K562 (cell line): ENCODE measurements around the gene HMCN1. TPM values are rescaled to one million over a fixed set of nuclear protein-coding genes. Genes with fewer than 3 reads are reported as not detected.

ENCODE experiments used
- ATAC-seq: fragments of 200-7000 bp; cut with Tn5 transposase; 3 replicates; pipeline ENCODE4 v1.9.1; 2020; ENCODE audit warnings: moderate library complexity
- BruUV-seq: library from RNA; stranded (reverse); fragments of 400-500 nt; replicated peaks from 2 replicates; lab custom pipeline; 2021; lab: Mats Ljungman, UMichigan
- CTCF ChIA-PET: fragments of 300-600 bp; formaldehyde crosslinking; extraction: SDS; loops from one replicate; lab custom pipeline; 2021; ENCODE audit warnings: low intra/inter-chr PET ratio; lab: Yijun Ruan, JAX
- POLR2A ChIA-PET: fragments of 300-600, 350-650 bp; sonication (Branson Sonifier 250); formaldehyde crosslinking; extraction: SDS; loops from one replicate; lab custom pipeline; 2021; ENCODE audit warnings: antibody characterized with exemption, inconsistent platforms; lab: Yijun Ruan, JAX
- DNase-seq, 4 experiments: peaks; one replicate each; pipeline versions ENCODE4 v3.0.0 to v3.0.0-alpha.2; 2011 to 2018; ENCODE audit warnings: low spot score in 3 of 4, mixed read lengths in 3 of 4; ENCODE audit errors: extremely low read depth in 1 of 4
- FAIRE-seq: peaks from 2 replicates; lab custom pipeline; 2011; peaks lifted over from hg19 to GRCh38; lab: Jason Lieb, UNC
- H2AFZ ChIP-seq: 2 replicates; pipeline ENCODE4 v1.6.0; 2011; ENCODE audit warnings: low read depth, low read length, control low read depth, inconsistent platforms
- H3K27ac ChIP-seq: fragments of 200-600 bp; 3 replicates; pipeline ENCODE4 v1.8.0; 2011; ENCODE audit warnings: low read depth, mild to moderate bottlenecking, control low read depth, inconsistent platforms, low read length, moderate library complexity, mixed read lengths; ENCODE audit errors: extremely low read depth
- H3K27me3 ChIP-seq, 2 experiments: fragments of 300-600 bp in 1 of 2; 2 replicates in 1 of 2; 3 replicates in 1 of 2; pipeline versions ENCODE4 v1.6.0 to v1.8.0; 2011; ENCODE audit warnings: inconsistent platforms in 2 of 2, low read length in 2 of 2, mild to moderate bottlenecking in 1 of 2, mixed read lengths in 1 of 2, moderate library complexity in 1 of 2; ENCODE audit not compliant: control insufficient read depth in 2 of 2, insufficient read depth in 2 of 2
- H3K36me3 ChIP-seq: fragments of 300-600 bp; 3 replicates; pipeline ENCODE4 v1.8.0; 2011; ENCODE audit warnings: mild to moderate bottlenecking, low read length, inconsistent platforms; ENCODE audit not compliant: control insufficient read depth, insufficient read depth
- H3K4me1 ChIP-seq, 2 experiments: fragments of 200-600 bp in 1 of 2; replicated peaks in 1 of 2; 2 replicates in 1 of 2; 3 replicates in 1 of 2; pipeline versions ENCODE4 v1.5.1 to v1.8.0; 2011; ENCODE audit warnings: inconsistent platforms in 2 of 2, low read length in 2 of 2, mild to moderate bottlenecking in 1 of 2, mixed read lengths in 1 of 2, moderate library complexity in 1 of 2; ENCODE audit not compliant: control insufficient read depth in 2 of 2, insufficient read depth in 2 of 2
- H3K4me2 ChIP-seq: 2 replicates; pipeline ENCODE4 v1.6.1; 2011; ENCODE audit warnings: low read length, control low read depth, inconsistent platforms, mixed read lengths; ENCODE audit not compliant: insufficient read depth
- H3K4me3 ChIP-seq: fragments of 200-600 bp; sonication (generic), shearing (Covaris generic); 2 replicates; pipeline ENCODE4 v1.5.1; 2016; ENCODE audit warnings: control low read depth, inconsistent platforms
- H3K79me2 ChIP-seq: fragments of 200-600 bp; 3 replicates; pipeline ENCODE4 v1.8.0; 2011; ENCODE audit warnings: low read length, inconsistent platforms; ENCODE audit not compliant: control insufficient read depth, insufficient read depth
- H3K9ac ChIP-seq, 2 experiments: 2 replicates each; pipeline versions ENCODE4 v1.6.0 to v1.6.1; 2011; ENCODE audit warnings: low read depth in 2 of 2, low read length in 2 of 2, control low read depth in 1 of 2, inconsistent platforms in 1 of 2, mild to moderate bottlenecking in 1 of 2, mixed read lengths in 1 of 2; ENCODE audit not compliant: insufficient read depth in 1 of 2
- H3K9me1 ChIP-seq: one replicate; pipeline ENCODE4 v1.6.0; 2011; ENCODE audit warnings: inconsistent platforms, mild to moderate bottlenecking, low read length, moderate library complexity; ENCODE audit not compliant: control insufficient read depth, insufficient read depth
- H3K9me3 ChIP-seq: replicated peaks from 2 replicates; pipeline ENCODE4 v1.5.1; 2011; ENCODE audit warnings: low read depth, low read length, inconsistent platforms; ENCODE audit not compliant: control insufficient read depth, insufficient read depth
- H4K20me1 ChIP-seq: replicated peaks from 2 replicates; pipeline ENCODE4 v1.6.1; 2011; ENCODE audit warnings: low read length, inconsistent platforms, mixed read lengths; ENCODE audit not compliant: control insufficient read depth, insufficient read depth
- ETV5 ChIP-seq: sonication (generic); formaldehyde crosslinking; IDR thresholded peaks from 2 replicates; pipeline ENCODE4 v1.4.0; 2020; ENCODE audit warnings: low read depth, mild to moderate bottlenecking, missing genetic modification reagents
- KAT2B ChIP-seq: IDR thresholded peaks from one replicate; pipeline ENCODE4 v1.6.1; 2012; ENCODE audit warnings: low read depth, mild to moderate bottlenecking, control low read depth, inconsistent platforms, low read length, moderate library complexity
- MLLT1 ChIP-seq, 2 experiments: fragments of 450-650 bp; IDR thresholded peaks; 2 replicates each; pipeline ENCODE4 v1.6.1; 2016
- PTTG1 ChIP-seq: fragments of 450-650 bp; IDR thresholded peaks from 2 replicates; pipeline ENCODE4 v1.6.1; 2016; ENCODE audit warnings: low read depth, mild to moderate bottlenecking, missing genetic modification characterization, missing compliant biosample characterization
- RFX1 ChIP-seq: fragments of 450-650 bp; IDR thresholded peaks from 2 replicates; pipeline ENCODE4 v1.6.1; 2016; ENCODE audit warnings: mild to moderate bottlenecking, moderate library complexity
- U2AF1 ChIP-seq: fragments of 200-400 bp; formaldehyde crosslinking; optimal IDR thresholded peaks from 2 replicates; pipeline ENCODE3; 2017; ENCODE audit warnings: mild to moderate bottlenecking, low read depth, low read length, moderate library complexity
- XRCC5 ChIP-seq: fragments of 200-400 bp; formaldehyde crosslinking; IDR thresholded peaks from 2 replicates; pipeline ENCODE4 v1.6.1; 2017; ENCODE audit warnings: low read depth, mild to moderate bottlenecking, low read length
- ZNF311 ChIP-seq: fragments of 250-450 bp; sonication (Bioruptor Pico); IDR thresholded peaks from 2 replicates; pipeline ENCODE4 v1.4.0; 2020; ENCODE audit warnings: mild to moderate bottlenecking, moderate library complexity
- WGBS: fragments of 100-300 bp; shearing (Covaris generic); methylation state at CpG from one replicate; pipeline ENCODE4 v1.1.6; 2016; ENCODE audit warnings: low coverage, mixed read lengths; ENCODE audit not compliant: insufficient coverage; ENCODE audit errors: missing lambda C conversion rate; 5-methylcytosine and 5-hydroxymethylcytosine counted together
- in situ Hi-C: fragments of 300-500 bp; cut with MboI; formaldehyde crosslinking; loops from 4 replicates; pipeline ENCODE4 v1.15.0; 2018; ENCODE audit warnings: inconsistent platforms, mixed read lengths
- intact Hi-C: fragments of 100-400 bp; cut with micrococcal nuclease; formaldehyde crosslinking; loops from 2 replicates; pipeline ENCODE4 v1.14.2; 2022
- polyA plus RNA-seq, 8 experiments: library from polyadenylated mRNA; depleted of rRNA in 4 of 8; stranded (reverse) in 5 of 8; unstranded in 3 of 8; fragments of >200 nt; fragmentation: Nextera tagmentation in 2 of 8; fragmentation: Illumina TruSeq in 1 of 8; extraction: Ambion mirVana in 2 of 8; extraction: Trizol in 1 of 8; gene quantifications; 2 replicates each; pipeline versions ENCODE4 v1.2.1 to v1.2.3, GENCODE V29; 2011 to 2014; ENCODE audit warnings: inconsistent platforms in 1 of 8, missing spikeins in 1 of 8
- total RNA-seq, 7 experiments: library from RNA; depleted of rRNA in 6 of 7; stranded (reverse); fragments of >200 nt in 6 of 7; fragmentation: Illumina TruSeq in 2 of 7; extraction: Trizol in 2 of 7; gene quantifications; 2 replicates each; pipeline versions ENCODE4 v1.2.1 to v1.2.3, GENCODE V29; 2011 to 2021; ENCODE audit warnings: low replicate concordance in 1 of 7

HMCN1 gene
- total and polyA plus RNA-seq, 9 of the 15 experiments (the other 6 are each of a cell fraction or from before 2014, with no cell fraction given) = 0.07 to 0.36 (median 0.21) TPM

- no peak for TF ChIP-seq MLLT1 (IDR thresholded peaks at IDR 0.05)
- TF ChIP-seq KAT2B = no peak
These were observed 231.7 kb downstream of the HMCN1 start (continued) for GRCh38 chr1:185965870-185966269.

- BruUV-seq = no TSS peak
- POLR2A ChIA-PET = no interaction called here
- FAIRE-seq = no peak
- intact Hi-C loops = no loop called here
- ATAC-seq = no peak
- no peaks in the 10 kb centered on the region for H3K27me3 ChIP-seq
- no peaks in the 10 kb centered on the region for H3K9me1 ChIP-seq
- no peaks in the 10 kb centered on the region for H3K36me3 ChIP-seq
- no peaks in the 10 kb centered on the region for H4K20me1 ChIP-seq
- WGBS = 26% methylated on average over 2 of the region's 2 CpGs
- no peaks in the 10 kb centered on the region for H3K4me1 ChIP-seq
- no peak overlapping the region for H3K27ac ChIP-seq
- CTCF ChIA-PET = no interaction called here
- TF ChIP-seq RFX1 = 0 out of 2 replicates have a peak, but pooled peaks have one; percentile 6
- no peak for TF ChIP-seq PTTG1 (tag)
- no peak for TF ChIP-seq ETV5
- no peak for TF ChIP-seq XRCC5
- TF ChIP-seq U2AF1 = no peak
- no peak for TF ChIP-seq ZNF311 (CRISPR knock-in tag)
- TF ChIP-seq, all 486 proteins: peak for 1
- in situ Hi-C loops = no loop called here
- Histone ChIP-seq H3K9me3 (no peaks in the 10 kb centered on the region), H3K4me3 (no peak overlapping the region), H3K9ac (no peak overlapping the region), H3K4me2 (no peak overlapping the region), H3K79me2 (no peaks in the 10 kb centered on the region), H2AFZ (no peak overlapping the region)
- DNase-seq = no peak
These were observed 232.3 kb downstream of the HMCN1 start for GRCh38 chr1:185966471-185966870.
